HG02798 (cell line): Measurements from ENCODE around the gene GYG1.

Source experiments
- ATAC-seq: cut with Tn5 transposase; IDR thresholded peaks from one replicate; pipeline ENCODE4 v1.9.1; 2021; ENCODE audit warnings: mild to moderate bottlenecking; ENCODE audit not compliant: unreplicated experiment, poor library complexity

Gene GYG1

GRCh38 chr3:149015393-149015792 lies 24.1 kb downstream of the GYG1 start:
- ATAC-seq = no peak

DNA sequence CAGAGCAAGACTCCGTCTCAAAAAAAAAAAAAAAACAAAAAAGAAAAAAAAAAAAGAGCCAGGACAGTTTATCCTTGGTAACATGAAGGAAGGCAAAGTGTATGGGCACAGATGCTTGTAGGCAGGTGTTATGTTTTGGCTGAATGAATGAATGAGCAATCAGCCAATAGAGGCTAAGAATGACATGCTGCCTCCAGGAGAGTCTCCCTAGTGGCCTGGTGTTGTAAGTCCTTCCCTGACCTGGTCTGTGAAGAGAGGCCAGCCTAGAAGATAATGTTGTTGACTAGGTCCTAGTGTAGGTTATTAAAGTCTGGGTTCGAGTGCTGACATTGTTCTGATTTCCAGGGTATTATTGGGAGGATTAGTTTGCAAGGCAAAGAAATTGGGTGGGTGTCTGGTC lies 24.9 kb downstream of the GYG1 start:
- ATAC-seq = no peak

DNA sequence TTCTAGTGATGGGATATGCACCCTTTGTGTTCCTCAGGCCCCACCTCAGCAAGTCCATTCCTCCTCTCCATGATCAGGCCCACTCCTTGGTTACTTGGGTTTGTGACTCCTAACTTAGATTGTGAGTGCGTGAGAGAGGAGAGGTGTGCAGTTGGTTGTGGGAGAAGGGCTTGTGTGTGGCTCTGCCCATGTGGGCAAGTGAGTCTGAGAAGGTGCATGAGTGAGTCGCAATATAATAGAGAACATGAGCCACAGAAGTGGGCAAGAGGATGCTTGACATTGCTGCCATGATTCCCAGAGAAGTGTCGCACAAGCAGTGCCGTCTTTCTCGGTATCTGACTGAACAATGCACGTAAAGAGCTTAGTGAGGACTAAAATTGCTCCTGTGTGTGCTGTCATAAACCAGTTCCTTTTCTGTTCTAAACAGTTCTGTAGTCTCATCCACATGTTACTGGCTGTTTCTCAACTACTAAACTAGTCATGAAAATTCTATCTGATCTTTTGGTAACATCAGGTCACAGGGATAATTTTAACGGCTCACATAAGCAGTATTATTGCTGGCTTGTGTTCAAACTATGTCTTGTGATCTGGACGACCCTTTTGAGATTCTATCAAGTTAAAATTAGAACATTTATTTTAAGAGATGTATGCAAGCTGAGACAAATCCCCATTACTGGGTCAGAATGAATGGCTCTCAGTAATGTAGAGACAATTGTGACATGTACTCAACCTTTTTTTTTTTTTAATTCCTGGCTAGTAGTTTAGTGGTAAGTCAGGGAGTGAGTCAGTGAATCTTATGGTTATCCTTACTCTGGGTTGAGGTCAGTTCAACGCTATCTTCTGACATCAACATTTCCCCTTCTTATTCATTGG lies 25.6 kb downstream of the GYG1 start:
- ATAC-seq = no peak

- ATAC-seq = no peak
Measured at GRCh38 chr3:149018247-149018646, 26.9 kb downstream of the GYG1 start.

GRCh38 chr3:149019580-149019979 lies 28.2 kb downstream of the GYG1 start:
- ATAC-seq = no peak

DNA sequence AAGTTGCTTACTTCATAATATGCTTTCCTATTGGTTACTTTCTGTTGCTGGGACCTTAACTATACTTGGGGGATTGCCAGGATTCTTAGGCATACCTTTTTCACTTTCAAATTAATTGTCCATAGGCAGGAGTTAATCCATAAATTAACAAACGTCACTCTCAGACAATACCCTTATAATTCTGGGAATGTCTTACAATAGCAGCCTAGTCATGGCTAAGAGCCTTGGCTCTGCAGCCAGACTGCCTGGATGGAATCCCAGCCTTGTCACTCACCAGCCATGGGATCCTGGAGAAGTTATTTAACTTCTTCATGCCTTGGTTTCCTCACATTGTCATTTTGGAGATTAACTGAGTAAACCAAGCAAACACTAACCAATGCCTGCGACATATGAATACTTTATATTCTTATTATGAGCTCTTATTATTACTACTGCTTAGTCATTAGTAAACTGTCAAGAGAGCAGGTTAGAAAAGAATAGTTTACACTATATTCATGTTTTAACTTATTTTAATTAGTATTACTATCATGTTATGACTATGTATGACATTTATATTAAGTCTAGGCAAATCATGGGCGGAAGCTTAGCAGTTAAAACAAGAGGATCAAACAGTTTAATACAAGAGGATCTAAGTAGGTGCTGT lies 29.0 kb downstream of the GYG1 start:
- ATAC-seq = no peak

DNA sequence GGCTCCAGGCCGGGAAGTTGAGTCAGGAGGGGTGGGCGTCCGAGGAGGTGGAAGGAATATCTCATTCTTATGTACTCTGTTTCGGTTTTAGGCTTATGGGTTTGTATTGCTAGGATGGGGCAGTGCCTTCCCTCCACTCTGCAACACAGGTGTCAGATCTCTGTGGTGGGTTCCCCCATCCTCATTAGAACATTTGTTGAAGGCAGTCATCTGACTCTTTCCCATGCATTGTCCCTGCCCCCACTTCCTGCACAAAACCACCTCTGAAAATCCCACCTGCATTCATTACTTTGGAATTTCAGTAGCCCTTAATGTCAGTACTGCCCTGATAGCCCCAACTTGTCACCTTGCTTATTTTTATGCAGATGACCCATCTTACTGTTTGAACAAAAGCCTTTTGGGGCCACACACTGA lies 29.5 kb downstream of the GYG1 start:
- ATAC-seq = no peak

DNA sequence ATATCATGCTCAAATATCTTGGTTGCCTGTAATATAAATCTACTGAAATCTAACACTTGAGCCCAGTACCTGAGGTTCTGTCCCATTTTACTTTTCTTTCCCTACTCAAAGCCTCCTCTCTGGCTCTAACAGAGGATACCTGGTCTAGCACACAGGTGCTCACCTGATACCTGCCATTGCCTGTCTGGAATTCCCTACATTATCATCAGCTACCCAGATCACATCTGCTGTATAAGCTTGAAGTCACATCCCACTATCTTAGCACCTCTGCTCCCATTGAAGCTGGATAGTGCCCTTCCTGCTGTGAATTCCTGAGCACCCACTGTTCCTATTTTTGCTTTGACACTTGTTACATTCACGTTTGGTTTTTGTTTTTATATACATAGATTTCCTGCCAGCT lies 30.5 kb downstream of the GYG1 start:
- no peak for ATAC-seq

GRCh38 chr3:149023951-149024350 lies 32.6 kb downstream of the GYG1 start:
- ATAC-seq = no peak

- no peak for ATAC-seq
Measured at GRCh38 chr3:149026718-149027117, 35.4 kb downstream of the GYG1 start.

- ATAC-seq = no peak
Measured at GRCh38 chr3:149031096-149031495, 39.8 kb downstream of the GYG1 start.

GRCh38 chr3:149037684-149038083 lies 46.3 kb downstream of the GYG1 start:
- ATAC-seq = no peak

- no peak for ATAC-seq
Measured at GRCh38 chr3:149038322-149038721, 47.0 kb downstream of the GYG1 start.

GRCh38 chr3:149042789-149043386 lies 51.5 kb downstream of the GYG1 start:
- peak; percentile 87 for ATAC-seq

DNA sequence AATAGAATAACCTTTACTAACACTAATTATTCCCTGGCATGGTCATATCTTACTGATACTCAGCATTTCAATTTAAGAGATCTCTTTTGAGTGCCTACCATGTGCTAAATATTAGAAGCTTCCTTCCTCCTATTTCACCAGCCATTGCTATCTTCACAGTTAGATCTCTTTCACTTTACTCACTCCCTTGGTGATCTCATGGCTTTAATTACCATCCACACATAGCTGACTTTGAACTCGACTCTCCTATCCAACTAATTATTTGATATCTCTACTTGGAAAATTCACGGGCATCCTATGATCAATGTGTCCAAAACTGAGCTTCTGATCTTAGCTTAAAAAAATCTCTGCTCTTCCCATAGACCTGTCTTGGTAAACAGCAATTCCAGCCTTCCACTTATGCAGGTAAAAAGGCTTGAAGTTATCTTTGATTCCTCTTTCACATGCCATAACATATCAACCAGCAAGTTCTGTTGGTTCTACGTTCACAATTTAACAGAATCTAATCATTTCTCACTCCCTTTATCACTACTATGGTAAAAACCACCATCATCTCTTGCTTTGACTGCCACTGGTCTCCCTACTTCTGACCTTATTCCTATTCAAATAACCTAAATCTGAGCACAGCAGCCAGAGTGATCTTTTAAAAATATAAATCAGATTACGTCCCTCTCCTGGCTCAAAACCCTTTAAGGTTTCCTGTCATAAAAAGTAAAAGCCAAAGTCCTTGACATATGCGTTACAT lies 53.2 kb downstream of the GYG1 start:
- no peak for ATAC-seq

GRCh38 chr3:149055575-149055974 lies 64.2 kb downstream of the GYG1 start:
- ATAC-seq = no peak

GRCh38 chr3:149058198-149058597 lies 66.9 kb downstream of the GYG1 start:
- no peak for ATAC-seq

GRCh38 chr3:149058602-149059001 lies 67.3 kb downstream of the GYG1 start:
- peak; percentile 90 for ATAC-seq

DNA sequence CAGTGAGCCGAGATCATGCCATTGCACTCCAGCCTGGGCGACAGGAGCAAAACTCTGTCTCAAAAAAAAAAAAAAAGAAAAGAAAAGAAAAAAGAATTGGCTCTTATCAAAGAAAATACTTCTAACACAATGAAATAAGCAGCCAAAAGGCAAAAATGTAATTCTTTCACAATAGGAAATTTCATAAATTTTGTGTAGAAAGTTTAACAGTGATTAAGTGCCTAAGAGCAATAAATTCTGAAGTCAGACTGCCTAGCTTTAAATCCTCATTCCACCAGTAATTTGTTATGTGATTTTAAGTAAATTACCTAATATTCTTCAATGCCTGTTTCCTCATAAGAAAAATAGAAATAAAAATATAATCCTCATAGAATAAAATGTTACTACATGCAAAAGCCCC lies 70.4 kb downstream of the GYG1 start:
- ATAC-seq = no peak

DNA sequence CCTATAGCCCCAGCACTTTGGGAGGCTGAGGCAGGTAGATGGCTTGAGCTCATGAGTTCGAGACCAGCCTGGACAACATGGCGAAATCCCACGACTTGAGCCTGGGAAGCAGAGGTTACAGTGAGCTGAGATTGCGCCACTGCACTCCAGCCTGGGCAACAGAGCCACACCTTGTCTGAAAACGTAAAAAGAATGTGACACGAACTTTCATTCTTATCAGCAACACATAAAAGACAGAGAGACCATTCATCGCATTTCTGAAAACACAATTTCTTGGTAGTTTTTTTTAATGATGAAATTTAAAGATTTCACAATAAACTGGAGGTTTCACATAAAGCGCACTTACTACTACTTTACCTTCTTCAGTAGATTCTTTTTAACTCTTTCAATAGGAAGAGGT lies 76.5 kb downstream of the GYG1 start:
- no peak for ATAC-seq
